ENCODE results near the gene ARSI.

The ARSI gene

GRCh38 chr5:150289551-150290390 is 12.9 kb downstream of the ARSI start, which contains the start of gene CAMK2A:
Gene CAMK2A (minus strand): TSS chr5:150289773. CDS start chr5:150289625, 148 bp downstream.
- no peak for DNase-seq

GRCh38 chr5:150288791-150289190 is 13.9 kb downstream of the ARSI start:
- no peak for DNase-seq

- DNase-seq, result no peak
Observed at GRCh38 chr5:150288361-150288760, 14.3 kb downstream of the ARSI start.

- no peak for DNase-seq
Observed at GRCh38 chr5:150286820-150287219, 15.9 kb downstream of the ARSI start.

GRCh38 chr5:150285114-150285513 is 17.6 kb downstream of the ARSI start:
- no peak for DNase-seq

- peak in 1 of 2 donors; percentile 18 for DNase-seq
Observed at GRCh38 chr5:150284311-150284710, 18.4 kb downstream of the ARSI start.

- DNase-seq, result no peak
Observed at GRCh38 chr5:150283904-150284303, 18.8 kb downstream of the ARSI start.

- no peak for DNase-seq
Observed at GRCh38 chr5:150281987-150282386, 20.7 kb downstream of the ARSI start.

GRCh38 chr5:150279330-150280020 is 23.2 kb downstream of the ARSI start:
- DNase-seq, result no peak

- DNase-seq, result no peak
Observed at GRCh38 chr5:150278916-150279315, 23.8 kb downstream of the ARSI start.

- no peak for DNase-seq
Observed at GRCh38 chr5:150278046-150278730, 24.5 kb downstream of the ARSI start.

GRCh38 chr5:150277043-150277442 is 25.7 kb downstream of the ARSI start:
- no peak for DNase-seq

GRCh38 chr5:150274811-150275210 is 27.9 kb downstream of the ARSI start:
- DNase-seq, result no peak

- no peak for DNase-seq
Observed at GRCh38 chr5:150272531-150272930, 30.2 kb downstream of the ARSI start.

- no peak for DNase-seq
Observed at GRCh38 chr5:150271923-150272322, 30.8 kb downstream of the ARSI start.

GRCh38 chr5:150271296-150271692 is 31.4 kb downstream of the ARSI start:
- no peak for DNase-seq

GRCh38 chr5:150270541-150271295 is 32.0 kb downstream of the ARSI start:
- DNase-seq, result no peak

GRCh38 chr5:150266871-150267291 is 35.8 kb downstream of the ARSI start:
- DNase-seq, result no peak

GRCh38 chr5:150265870-150266383 is 36.8 kb downstream of the ARSI start:
- DNase-seq, result no peak

GRCh38 chr5:150264667-150265603 is 37.8 kb downstream of the ARSI start:
- DNase-seq, result no peak
